GM19455 (cell line): ENCODE results near the gene BPIFB4.

ENCODE experiments used
- ATAC-seq: cut with Tn5 transposase; IDR thresholded peaks from one replicate; pipeline ENCODE4 v1.9.1; 2021; ENCODE audit not compliant: unreplicated experiment

The BPIFB4 gene

GRCh38 chr20:33160681-33161080 is 81.2 kb downstream of the BPIFB4 start:
- no peak for ATAC-seq
